NCI-H345 treated with DMSO at 0.1 percent for 48 hours (cell line): ENCODE measurements around the gene GALNT3.

ENCODE experiments used
- DNase-seq: peaks from one replicate; lab custom pipeline; 2025; ENCODE audit not compliant: unreplicated experiment; lab: John Stamatoyannopoulos, UW

Gene GALNT3

GRCh38 chr2:165746501-165746900 is 47.5 kb downstream of the GALNT3 start:
- no peak for DNase-seq

- no peak for DNase-seq
Measured at GRCh38 chr2:165745916-165746315, 48.1 kb downstream of the GALNT3 start.

- no peak for DNase-seq
Measured at GRCh38 chr2:165743442-165743841, 50.6 kb downstream of the GALNT3 start.

- DNase-seq: no peak
Measured at GRCh38 chr2:165725421-165725820, 68.6 kb downstream of the GALNT3 start.

- DNase-seq: no peak
Measured at GRCh38 chr2:165720511-165720910, 73.5 kb downstream of the GALNT3 start.

- DNase-seq: no peak
Measured at GRCh38 chr2:165718610-165719210, 75.3 kb downstream of the GALNT3 start.

GRCh38 chr2:165716091-165716490 is 78.0 kb downstream of the GALNT3 start:
- DNase-seq: no peak

GRCh38 chr2:165706960-165707487 is 87.0 kb downstream of the GALNT3 start:
- DNase-seq: no peak

GRCh38 chr2:165701147-165701546 is 92.9 kb downstream of the GALNT3 start:
- DNase-seq: no peak

GRCh38 chr2:165700531-165700930 is 93.5 kb downstream of the GALNT3 start:
- DNase-seq: no peak

- no peak for DNase-seq
Measured at GRCh38 chr2:165699946-165700345, 94.1 kb downstream of the GALNT3 start.

- DNase-seq: peak; percentile 53
Measured at GRCh38 chr2:165698444-165698884, 95.6 kb downstream of the GALNT3 start.

- DNase-seq: no peak
Measured at GRCh38 chr2:165697748-165698443, 96.2 kb downstream of the GALNT3 start.
